Measurements from ENCODE around the gene PRKG1. TPM values are rescaled to one million over a fixed set of nuclear protein-coding genes. Genes with fewer than 3 reads are reported as not detected.
"Not testable (repeated sequence)": the region's sequence is repeated elsewhere in the genome, so short reads cannot be mapped to it uniquely, and the experiment has no call there.

Gene PRKG1
- total RNA-seq, 8 experiments from 2014 or later: 5.6 to 40.7 (median 6.6) TPM

DNA sequence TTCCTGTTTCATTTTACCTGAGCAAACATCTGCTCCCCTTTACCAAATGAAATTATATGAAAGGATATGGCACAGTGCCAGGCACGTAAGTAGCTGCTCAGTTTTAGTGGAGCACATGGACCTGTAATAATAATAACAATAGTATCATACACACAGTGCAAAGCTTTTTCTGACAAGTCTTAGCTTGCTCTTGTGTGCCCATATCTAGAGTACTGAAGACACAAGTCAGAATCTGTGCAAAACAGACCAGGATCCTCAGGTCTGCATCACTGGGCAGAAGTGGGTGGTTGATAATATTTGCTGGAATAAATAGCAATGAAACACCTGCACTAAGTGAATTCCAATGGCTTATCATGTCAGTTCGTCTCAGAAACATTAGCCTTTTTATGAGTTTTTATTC lies 1154.3 kb downstream of the PRKG1 start:
- no peak for ATAC-seq (replicated peaks in 6 of 8)
- WGBS, 10 experiments: 33 to 100% (median 84%) methylated on average over 1 to 2 of the region's 2 CpGs; no CpG with 5 or more reads in 2 of the 10 experiments
- in situ Hi-C loops (cut with MboI; ENCODE audit: low pct_unique_long_range_greater_than_20kb in 2 of 9, low sequenced_read_pairs in 9 of 9, unreplicated experiment in 9 of 9): no loop called here
- no peak overlapping the region for H3K4me3 ChIP-seq
- H3K4me1 ChIP-seq (replicated peaks in 1 of 2): no peaks in the 10 kb centered on the region
- no peak overlapping the region for H3K27ac ChIP-seq

GRCh38 chr10:52229291-52229931 lies 1155.1 kb downstream of the PRKG1 start:
- WGBS, 10 experiments: 79 to 100% (median 94%) methylated on average over 1 to 2 of the region's 2 CpGs; no CpG with 5 or more reads in 1 of the 10 experiments
- no peak overlapping the region for H3K27ac ChIP-seq
- no peak overlapping the region for H3K4me3 ChIP-seq
- in situ Hi-C loops (cut with MboI; ENCODE audit: low pct_unique_long_range_greater_than_20kb in 2 of 9, low sequenced_read_pairs in 9 of 9, unreplicated experiment in 9 of 9): no loop called here
- H3K4me1 ChIP-seq (replicated peaks in 1 of 2): no peaks in the 10 kb centered on the region
- no peak for ATAC-seq (replicated peaks in 6 of 8)

GRCh38 chr10:52232561-52233350 lies 1158.5 kb downstream of the PRKG1 start:
- H3K4me1 ChIP-seq (replicated peaks in 1 of 2): no peaks in the 10 kb centered on the region
- peak overlapping the region in 3 of 5 donors; percentile 22 to 27 (median 24) for H3K4me3 ChIP-seq
- in situ Hi-C loops (cut with MboI; ENCODE audit: low pct_unique_long_range_greater_than_20kb in 2 of 9, low sequenced_read_pairs in 9 of 9, unreplicated experiment in 9 of 9): no loop called here
- no peak for ATAC-seq (replicated peaks in 6 of 8)
- WGBS, 10 experiments: 52 to 100% (median 67%) methylated on average over 1 to 4 of the region's 4 CpGs
- no peak overlapping the region for H3K27ac ChIP-seq

DNA sequence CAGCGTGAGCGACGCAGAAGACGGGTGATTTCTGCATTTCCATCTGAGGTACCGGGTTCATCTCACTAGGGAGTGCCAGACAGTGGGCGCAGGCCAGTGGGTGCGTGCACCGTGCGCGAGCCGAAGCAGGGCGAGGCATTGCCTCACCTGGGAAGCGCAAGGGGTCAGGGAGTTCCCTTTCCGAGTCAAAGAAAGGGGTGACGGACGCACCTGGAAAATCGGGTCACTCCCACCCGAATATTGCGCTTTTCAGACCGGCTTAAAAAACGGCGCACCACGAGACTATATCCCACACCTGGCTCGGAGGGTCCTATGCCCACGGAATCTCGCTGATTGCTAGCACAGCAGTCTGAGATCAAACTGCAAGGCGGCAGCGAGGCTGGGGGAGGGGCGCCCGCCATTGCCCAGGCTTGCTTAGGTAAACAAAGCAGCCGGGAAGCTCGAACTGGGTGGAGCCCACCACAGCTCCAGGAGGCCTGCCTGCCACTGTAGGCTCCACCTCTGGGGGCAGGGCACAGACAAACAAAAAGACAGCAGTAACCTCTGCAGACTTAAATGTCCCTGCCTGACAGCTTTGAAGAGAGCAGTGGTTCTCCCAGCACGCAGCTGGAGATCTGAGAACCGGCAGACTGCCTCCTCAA lies 1159.2 kb downstream of the PRKG1 start:
- ATAC-seq (replicated peaks in 6 of 8); H3K4me1 ChIP-seq (replicated peaks in 1 of 2); in situ Hi-C loops (cut with MboI; ENCODE audit: low pct_unique_long_range_greater_than_20kb in 2 of 9, low sequenced_read_pairs in 9 of 9, unreplicated experiment in 9 of 9); H3K27ac ChIP-seq: not testable (repeated sequence)
- WGBS, 10 experiments: 35% methylated on average over 2 of the region's 34 CpGs; no CpG with 5 or more reads in 9 of the 10 experiments
- peak overlapping the region in 3 of 5 donors; percentile 22 to 27 (median 24) for H3K4me3 ChIP-seq

GRCh38 chr10:52239771-52240170 lies 1165.5 kb downstream of the PRKG1 start:
- no peak overlapping the region for H3K27ac ChIP-seq
- no peak for ATAC-seq (replicated peaks in 6 of 8)
- H3K4me1 ChIP-seq (replicated peaks in 1 of 2): no peaks in the 10 kb centered on the region
- WGBS, 10 experiments: 14 to 100% (median 90%) methylated on average over 1 of the region's 1 CpG; no CpG with 5 or more reads in 1 of the 10 experiments
- in situ Hi-C loops (cut with MboI; ENCODE audit: low pct_unique_long_range_greater_than_20kb in 2 of 9, low sequenced_read_pairs in 9 of 9, unreplicated experiment in 9 of 9): no loop called here
- H3K4me3 ChIP-seq: no peak overlapping the region

- no peak overlapping the region for H3K27ac ChIP-seq
- no peak for ATAC-seq (replicated peaks in 6 of 8)
- no peak overlapping the region for H3K4me3 ChIP-seq
- H3K4me1 ChIP-seq (replicated peaks in 1 of 2): peaks cover 2 to 9% of the 10 kb centered on the region in 2 donors
- in situ Hi-C loops (cut with MboI; ENCODE audit: low pct_unique_long_range_greater_than_20kb in 2 of 9, low sequenced_read_pairs in 9 of 9, unreplicated experiment in 9 of 9): no loop called here
- 60 to 100% (median 93%) methylated on average over 1 to 2 of the region's 2 CpGs; no CpG with 5 or more reads in 2 of the 10 experiments for WGBS, 10 experiments
These were observed 1171.3 kb downstream of the PRKG1 start for GRCh38 chr10:52245547-52245946.

DNA sequence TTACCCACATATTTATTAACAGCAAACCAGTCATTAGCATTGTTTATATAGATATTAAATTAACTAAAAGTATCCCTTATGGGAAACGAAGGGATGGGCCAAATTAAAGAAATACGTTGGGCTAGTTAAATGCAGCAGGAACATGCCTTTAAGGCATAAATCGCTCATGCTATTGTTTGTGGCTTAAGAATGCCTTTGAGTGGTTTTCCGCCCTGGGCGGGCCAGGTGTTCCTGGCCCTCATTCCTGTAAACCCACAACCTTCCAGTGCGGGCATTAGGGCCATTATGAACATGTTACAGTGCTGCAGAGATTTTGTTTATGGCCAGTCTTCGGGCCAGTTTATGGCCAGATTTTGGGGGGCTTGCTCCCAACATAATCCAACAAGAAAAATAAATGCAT lies 1173.6 kb downstream of the PRKG1 start:
- H3K4me3 ChIP-seq; ATAC-seq (replicated peaks in 6 of 8); H3K27ac ChIP-seq; in situ Hi-C loops (cut with MboI; ENCODE audit: low pct_unique_long_range_greater_than_20kb in 2 of 9, low sequenced_read_pairs in 9 of 9, unreplicated experiment in 9 of 9): not testable (repeated sequence)
- peaks cover 2 to 30% of the 10 kb centered on the region in 2 donors for H3K4me1 ChIP-seq (replicated peaks in 1 of 2)
- 45 to 100% (median 83%) methylated on average over 1 to 6 of the region's 7 CpGs; no CpG with 5 or more reads in 1 of the 10 experiments for WGBS, 10 experiments

DNA sequence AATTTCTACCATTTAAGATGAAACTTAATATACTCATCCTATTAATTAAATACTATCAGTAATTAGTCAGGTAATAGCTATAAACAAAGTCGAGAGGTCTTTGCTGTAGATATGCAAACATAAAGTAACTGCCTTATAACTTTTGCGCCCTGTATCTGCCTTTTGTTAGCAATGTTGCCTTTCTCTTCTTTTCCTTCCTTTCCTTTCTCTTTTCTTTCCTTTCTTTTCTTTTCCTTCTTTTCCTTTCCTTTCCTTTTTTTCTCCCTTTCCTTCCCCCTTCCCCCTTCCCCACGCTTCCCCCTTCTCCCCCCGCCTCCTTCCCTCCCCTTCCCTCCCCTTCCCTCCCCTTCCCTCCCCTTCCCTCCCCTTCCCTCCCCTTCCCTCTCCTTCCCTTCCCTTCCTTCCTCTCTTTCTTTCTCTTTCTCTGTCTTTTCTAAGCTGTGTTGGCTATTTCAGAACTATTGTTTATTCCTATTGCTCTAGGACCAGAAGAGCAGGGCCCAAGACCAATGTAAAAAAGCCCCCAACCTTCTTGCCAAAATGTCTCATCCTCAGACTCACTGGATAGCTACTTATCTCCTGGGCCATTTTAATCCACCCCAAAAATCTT lies 1174.5 kb downstream of the PRKG1 start:
- peaks cover 2 to 30% of the 10 kb centered on the region in 2 donors for H3K4me1 ChIP-seq (replicated peaks in 1 of 2)
- ATAC-seq (replicated peaks in 6 of 8): no peak
- in situ Hi-C loops (cut with MboI; ENCODE audit: low pct_unique_long_range_greater_than_20kb in 2 of 9, low sequenced_read_pairs in 9 of 9, unreplicated experiment in 9 of 9): no loop called here
- no peak overlapping the region for H3K4me3 ChIP-seq
- no peak overlapping the region for H3K27ac ChIP-seq
- WGBS, 10 experiments: 60 to 100% (median 100%) methylated on average over 1 to 2 of the region's 4 CpGs; no CpG with 5 or more reads in 3 of the 10 experiments

DNA sequence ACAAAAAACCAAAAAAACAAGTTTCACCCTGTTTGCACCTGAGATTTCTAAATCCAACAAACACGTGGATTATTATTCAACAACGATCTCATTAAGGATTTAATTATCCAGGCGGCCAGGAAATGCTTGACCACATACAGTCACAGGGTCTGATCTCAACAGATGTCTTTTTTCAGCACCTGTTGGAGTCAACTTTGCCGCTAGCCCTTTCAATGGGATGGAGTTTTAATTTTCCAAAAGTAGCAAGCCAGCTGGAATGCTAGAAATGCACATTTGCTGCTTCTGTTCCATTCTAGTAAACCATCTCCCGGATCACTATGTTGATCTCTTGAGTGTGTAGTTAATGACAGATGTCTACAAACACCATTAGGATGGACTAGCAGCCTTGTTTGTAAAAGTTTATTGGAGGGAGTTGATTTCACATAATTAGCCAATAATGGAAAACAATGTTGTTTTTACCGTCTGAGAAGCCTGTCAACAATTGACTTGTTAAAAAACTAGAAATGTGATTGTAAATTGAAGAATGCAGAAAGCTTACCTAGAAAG lies 1175.6 kb downstream of the PRKG1 start:
- Histone ChIP-seq H3K4me1 (replicated peaks in 1 of 2) (peaks cover 2 to 30% of the 10 kb centered on the region in 2 donors), H3K27ac (no peak overlapping the region), H3K4me3 (no peak overlapping the region)
- in situ Hi-C loops (cut with MboI; ENCODE audit: low pct_unique_long_range_greater_than_20kb in 2 of 9, low sequenced_read_pairs in 9 of 9, unreplicated experiment in 9 of 9): no loop called here
- 40 to 100% (median 82%) methylated on average over 2 to 6 of the region's 6 CpGs for WGBS, 10 experiments
- no peak for ATAC-seq (replicated peaks in 6 of 8)

- peaks cover 2 to 30% of the 10 kb centered on the region in 2 donors for H3K4me1 ChIP-seq (replicated peaks in 1 of 2)
- WGBS, 10 experiments: 18 to 80% (median 66%) methylated on average over 1 to 3 of the region's 3 CpGs; no CpG with 5 or more reads in 3 of the 10 experiments
- no peak overlapping the region for H3K27ac ChIP-seq
- no peak overlapping the region for H3K4me3 ChIP-seq
- in situ Hi-C loops (cut with MboI; ENCODE audit: low pct_unique_long_range_greater_than_20kb in 2 of 9, low sequenced_read_pairs in 9 of 9, unreplicated experiment in 9 of 9): no loop called here
- ATAC-seq (replicated peaks in 6 of 8): peak in 6 of 8 experiments; percentile 5 to 97 (median 76)
These were observed 1176.2 kb downstream of the PRKG1 start for GRCh38 chr10:52250510-52250909.

GRCh38 chr10:52252307-52252706 lies 1178.0 kb downstream of the PRKG1 start:
- H3K4me3 ChIP-seq: no peak overlapping the region
- WGBS, 10 experiments: 0 to 89% (median 70%) methylated on average over 1 to 3 of the region's 3 CpGs
- ATAC-seq (replicated peaks in 6 of 8): peak in 3 of 8 experiments; percentile 56 to 96 (median 90)
- H3K27ac ChIP-seq: no peak overlapping the region
- peaks cover 2 to 30% of the 10 kb centered on the region in 2 donors for H3K4me1 ChIP-seq (replicated peaks in 1 of 2)
- in situ Hi-C loops (cut with MboI; ENCODE audit: low pct_unique_long_range_greater_than_20kb in 2 of 9, low sequenced_read_pairs in 9 of 9, unreplicated experiment in 9 of 9): no loop called here

DNA sequence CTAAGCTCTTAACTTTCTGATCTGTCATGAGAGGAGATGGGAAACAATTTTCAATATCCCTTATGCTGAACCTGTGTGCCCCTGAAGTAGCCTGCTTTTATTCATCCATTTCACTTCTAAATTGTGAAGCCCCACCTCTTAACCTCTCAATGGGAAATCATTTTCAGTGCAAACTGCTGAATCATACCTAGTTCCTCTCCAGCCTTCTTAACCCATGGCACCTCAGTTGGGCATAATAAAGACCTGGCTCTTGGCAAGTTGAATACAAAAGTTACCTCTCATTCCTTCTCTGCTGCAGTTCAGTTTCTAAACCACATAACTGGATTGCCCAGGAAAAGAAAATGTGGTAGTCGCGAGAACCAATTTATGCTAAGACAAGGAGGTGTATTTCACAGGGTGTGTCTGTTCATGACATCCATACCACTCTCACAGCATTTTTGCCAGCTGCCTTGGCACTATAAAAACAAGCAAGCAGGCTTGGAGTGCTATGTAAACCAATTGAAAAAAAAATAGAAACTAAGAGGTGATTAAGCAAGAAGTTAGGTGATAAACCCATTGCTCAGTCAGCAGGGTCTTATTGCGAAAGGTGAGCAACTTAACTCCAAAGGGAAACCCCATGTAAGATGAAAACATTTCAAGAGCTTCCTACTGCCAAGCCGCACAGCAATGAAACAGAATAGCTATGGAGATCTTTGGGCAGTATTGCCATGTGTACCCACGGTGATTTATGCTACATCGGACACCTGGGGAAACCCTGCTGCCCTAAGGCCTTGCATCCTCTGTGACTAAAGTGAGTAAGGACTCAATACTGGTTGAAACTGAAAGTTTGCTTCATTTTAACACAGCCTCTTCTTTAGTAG lies 1182.8 kb downstream of the PRKG1 start:
- Histone ChIP-seq H3K4me3 (no peak overlapping the region), H3K4me1 (replicated peaks in 1 of 2) (peaks cover 0 to 19% of the 10 kb centered on the region in 2 donors), H3K27ac (no peak overlapping the region)
- in situ Hi-C loops (cut with MboI; ENCODE audit: low pct_unique_long_range_greater_than_20kb in 2 of 9, low sequenced_read_pairs in 9 of 9, unreplicated experiment in 9 of 9): no loop called here
- WGBS, 10 experiments: 88 to 100% (median 100%) methylated on average over 1 to 6 of the region's 6 CpGs; no CpG with 5 or more reads in 4 of the 10 experiments
- peak in 2 of 8 experiments; percentile 17 to 19 for ATAC-seq (replicated peaks in 6 of 8)
